Measurements from ENCODE around the gene FAM83E.
"Not testable (repeated sequence)": the region's sequence is repeated elsewhere in the genome, so short reads cannot be mapped to it uniquely, and the experiment has no call there.

The FAM83E gene

GRCh38 chr19:48658483-48658882, 43.6 kb upstream of the FAM83E start:
- no peak overlapping the region for H3K4me3 ChIP-seq (ENCODE audit: low read depth, low read length)
- DNase-seq (ENCODE audit: low read depth): no peak
- TF ChIP-seq CTCF (IDR thresholded peaks at IDR 0.05; ENCODE audit: insufficient read depth, low read depth, low read length, missing control alignments): no peak

DNA sequence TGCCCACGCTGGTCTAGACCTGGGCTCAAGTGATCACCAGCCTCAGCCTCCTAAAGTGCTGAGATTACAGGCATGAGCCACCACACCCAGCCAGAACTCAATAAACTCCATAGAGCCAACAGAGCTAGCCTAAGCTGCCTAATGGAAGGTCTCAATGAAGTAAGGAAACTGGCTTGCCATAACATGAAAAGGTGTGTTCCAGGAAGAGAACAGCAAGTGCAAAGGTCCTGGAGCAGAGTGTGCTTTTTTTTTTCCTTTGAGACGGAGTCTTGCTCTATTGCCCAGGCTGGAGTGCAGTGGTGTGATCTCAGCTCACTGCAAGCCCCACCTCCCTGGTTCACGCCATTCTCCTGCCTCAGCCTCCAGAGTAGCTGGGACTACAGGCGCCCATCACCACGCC, 43.0 kb upstream of the FAM83E start:
- H3K4me3 ChIP-seq (ENCODE audit: low read depth, low read length); DNase-seq (ENCODE audit: low read depth): not testable (repeated sequence)

GRCh38 chr19:48656840-48657474, 42.1 kb upstream of the FAM83E start:
- DNase-seq (ENCODE audit: low read depth): no peak
- no peak for TF ChIP-seq CTCF (IDR thresholded peaks at IDR 0.05; ENCODE audit: insufficient read depth, low read depth, low read length, missing control alignments)
- H3K4me3 ChIP-seq (ENCODE audit: low read depth, low read length): no peak overlapping the region

GRCh38 chr19:48654299-48655059, 39.6 kb upstream of the FAM83E start:
- no peak overlapping the region for H3K4me3 ChIP-seq (ENCODE audit: low read depth, low read length)
- no peak for DNase-seq (ENCODE audit: low read depth)
- TF ChIP-seq CTCF (IDR thresholded peaks at IDR 0.05; ENCODE audit: insufficient read depth, low read depth, low read length, missing control alignments): no peak

- DNase-seq (ENCODE audit: low read depth): no peak
- no peak for TF ChIP-seq CTCF (IDR thresholded peaks at IDR 0.05; ENCODE audit: insufficient read depth, low read depth, low read length, missing control alignments)
- no peak overlapping the region for H3K4me3 ChIP-seq (ENCODE audit: low read depth, low read length)
Observed at GRCh38 chr19:48651683-48652048, 36.8 kb upstream of the FAM83E start.

DNA sequence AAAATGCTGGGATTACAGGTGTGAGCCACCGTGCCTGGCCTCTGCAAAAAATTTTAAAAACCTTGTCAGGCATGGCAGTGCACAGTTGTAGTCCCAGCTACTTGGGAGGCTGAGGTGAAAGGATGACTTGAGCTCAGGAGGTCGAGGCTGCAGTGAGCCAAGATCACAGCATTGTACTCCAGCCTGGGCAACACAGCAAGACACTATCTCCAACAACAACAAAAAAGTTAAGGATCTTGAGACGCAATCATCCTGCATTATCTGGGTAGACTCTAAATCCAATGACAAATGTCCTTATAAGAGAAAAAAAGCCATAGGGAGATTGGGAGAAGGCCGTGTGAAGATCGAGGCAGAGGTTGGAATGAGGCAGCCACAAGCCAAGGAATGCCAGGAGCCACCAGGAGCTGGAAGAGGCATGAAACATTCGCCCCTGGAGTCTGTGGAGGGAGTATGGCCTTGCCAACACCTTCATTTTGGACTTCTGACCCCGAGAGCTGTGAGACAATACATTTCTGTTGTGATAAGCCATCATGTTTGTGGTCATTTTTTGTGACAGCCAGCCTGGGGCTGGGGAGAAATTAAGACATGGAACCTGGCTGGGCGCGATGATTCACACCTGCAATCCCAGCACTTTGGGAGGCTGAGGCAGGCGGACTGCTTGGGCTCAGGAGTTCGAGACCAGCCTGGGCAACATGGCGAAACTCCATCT, 36.3 kb upstream of the FAM83E start:
- no peak overlapping the region for H3K4me3 ChIP-seq (ENCODE audit: low read depth, low read length)
- DNase-seq (ENCODE audit: low read depth): no peak
- no peak for TF ChIP-seq CTCF (IDR thresholded peaks at IDR 0.05; ENCODE audit: insufficient read depth, low read depth, low read length, missing control alignments)

DNA sequence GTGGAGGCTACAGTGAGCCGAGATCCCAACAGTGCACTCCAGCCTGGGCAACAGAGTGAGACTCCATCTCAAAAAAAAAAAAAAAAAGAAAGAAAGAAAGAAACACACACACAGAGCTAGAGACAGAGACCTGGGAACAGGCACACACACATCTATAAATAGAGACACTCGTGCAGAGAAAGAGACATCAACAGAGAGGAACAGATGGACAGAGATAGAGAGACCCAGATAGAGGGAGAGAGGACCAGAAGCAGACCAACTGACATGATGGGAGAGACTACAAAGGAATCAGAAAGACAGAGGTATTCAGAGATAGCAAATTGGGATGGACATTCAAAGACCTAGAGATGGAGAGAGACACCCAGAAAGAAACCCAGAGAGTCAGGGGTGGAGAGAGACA, 33.3 kb upstream of the FAM83E start:
- TF ChIP-seq CTCF (IDR thresholded peaks at IDR 0.05; ENCODE audit: insufficient read depth, low read depth, low read length, missing control alignments): no peak
- no peak overlapping the region for H3K4me3 ChIP-seq (ENCODE audit: low read depth, low read length)
- no peak for DNase-seq (ENCODE audit: low read depth)

Measured in GM12865 (cell line).